ENCODE results near the gene QARS1.
A peak's percentile ranks its signal among the peaks of the same experiment; 100 is the strongest.

Gene QARS1

GRCh38 chr3:49104427-49105291 lies at the start of gene QARS1:
TSS of gene QARS1 (minus strand) at chr3:49104757. CDS start at chr3:49104733, 24 bp downstream.
- DNase-seq (ENCODE audit: extremely low spot score): peak; percentile 97
- CTCF ChIA-PET: interaction anchor here (1.0 to 2.5 kb wide), 4 partner anchors 11 to 340 kb away, joined by 3 to 18 read pairs (median 4); partner anchors contain the start of genes KLHDC8B, NDUFAF3 and QRICH1
- POLR2A ChIA-PET: interaction anchor here (0.5 to 1.5 kb wide), 3 partner anchors 11 to 26 kb away, joined by 3 to 6 read pairs (median 5); partner anchors contain the start of gene QRICH1
- TF ChIP-seq CTCF (IDR thresholded peaks at IDR 0.05; ENCODE audit: control extremely low read depth, extremely low read depth, low read depth, missing control alignments): no peak

GRCh38 chr3:49153349-49153912 lies 48.9 kb upstream of the QARS1 start:
- TF ChIP-seq CTCF (IDR thresholded peaks at IDR 0.05; ENCODE audit: control extremely low read depth, extremely low read depth, low read depth, missing control alignments): no peak
- POLR2A ChIA-PET: no interaction called here
- DNase-seq (ENCODE audit: extremely low spot score): no peak
- CTCF ChIA-PET: interaction anchor here (1.6 to 6.8 kb wide), 2 partner anchors 12 to 17 kb away, joined by 6 to 43 read pairs; partner anchors contain the start of gene KLHDC8B

- DNase-seq (ENCODE audit: extremely low spot score): no peak
- ChIA-PET POLR2A (interaction anchor here (0.7 kb wide), 1 partner anchor 125 kb away, joined by 5 read pairs; no protein-coding TSS in a partner anchor), CTCF (interaction anchor here (1.2 kb wide), 1 partner anchor 20 kb away, joined by 5 read pairs; the partner anchor contains the start of gene KLHDC8B)
- TF ChIP-seq CTCF (IDR thresholded peaks at IDR 0.05; ENCODE audit: control extremely low read depth, extremely low read depth, low read depth, missing control alignments): no peak
Measured at GRCh38 chr3:49151610-49152009, 47.1 kb upstream of the QARS1 start.

- ChIA-PET CTCF (interaction anchor here (1.3 kb wide), 1 partner anchor 192 kb away, joined by 3 read pairs; no protein-coding TSS in a partner anchor), POLR2A (interaction anchor here (0.7 kb wide), 1 partner anchor 16 kb away, joined by 3 read pairs; no protein-coding TSS in a partner anchor)
- no peak for TF ChIP-seq CTCF (IDR thresholded peaks at IDR 0.05; ENCODE audit: control extremely low read depth, extremely low read depth, low read depth, missing control alignments)
- DNase-seq (ENCODE audit: extremely low spot score): no peak
Measured at GRCh38 chr3:49148159-49148558, 43.6 kb upstream of the QARS1 start.

- TF ChIP-seq CTCF (IDR thresholded peaks at IDR 0.05; ENCODE audit: control extremely low read depth, extremely low read depth, low read depth, missing control alignments): no peak
- no peak for DNase-seq (ENCODE audit: extremely low spot score)
- ChIA-PET CTCF (interaction anchor here (1.3 kb wide), 1 partner anchor 31 kb away, joined by 3 read pairs; the partner anchor contains the start of gene KLHDC8B), POLR2A (no interaction called here)
Measured at GRCh38 chr3:49140080-49140479, 35.5 kb upstream of the QARS1 start.

GRCh38 chr3:49135499-49135898 lies 30.9 kb upstream of the QARS1 start:
- no peak for TF ChIP-seq CTCF (IDR thresholded peaks at IDR 0.05; ENCODE audit: control extremely low read depth, extremely low read depth, low read depth, missing control alignments)
- POLR2A ChIA-PET: no interaction called here
- DNase-seq (ENCODE audit: extremely low spot score): no peak
- CTCF ChIA-PET: no interaction called here
